Tibial nerve (tissue), 3 donors: ENCODE measurements around the gene TTC39B.
"Not testable (repeated sequence)": the region's sequence is repeated elsewhere in the genome, so short reads cannot be mapped to it uniquely, and the experiment has no call there.

Experiments
- POLR2A ChIP-seq, 2 donors: fragments of 450-650 bp; IDR thresholded peaks; one replicate each; pipeline ENCODE4 v1.6.1; 2017; ENCODE audit warnings: antibody characterized with exemption in 2 of 2, mild to moderate bottlenecking in 2 of 2, moderate library complexity in 2 of 2
- TF ChIP-seq, protein P1 (sequence below), 5 experiments: fragments of 200-600 bp in 3 of 5; fragments of 450-650 bp in 2 of 5; sonication (generic) in 3 of 5; IDR thresholded peaks; one replicate each; pipeline ENCODE4 v1.5.1; 2016 to 2019; ENCODE audit warnings: antibody characterized with exemption in 5 of 5, mild to moderate bottlenecking in 3 of 5, moderate library complexity in 2 of 5

DNA sequence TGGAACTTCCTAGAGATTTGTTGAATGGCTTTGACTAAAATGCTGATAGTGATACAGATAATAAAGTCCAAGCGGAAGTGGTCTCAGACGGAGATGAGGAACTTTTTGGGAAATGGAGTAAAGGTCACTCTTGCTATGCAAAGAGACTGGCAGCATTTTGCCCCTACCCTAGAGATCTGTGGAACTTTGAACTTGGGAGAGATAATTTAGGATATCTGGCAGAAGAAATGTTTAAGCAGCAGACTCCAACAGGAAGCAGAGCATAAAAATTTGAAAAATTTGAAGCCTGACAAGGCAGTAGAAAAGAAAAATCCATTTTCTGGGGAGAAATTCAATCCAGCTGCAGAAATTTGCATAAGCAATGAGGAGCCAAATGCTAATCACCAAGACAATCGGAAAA is 15.7 kb upstream of the TTC39B start:
- TF ChIP-seq, protein P1, sequence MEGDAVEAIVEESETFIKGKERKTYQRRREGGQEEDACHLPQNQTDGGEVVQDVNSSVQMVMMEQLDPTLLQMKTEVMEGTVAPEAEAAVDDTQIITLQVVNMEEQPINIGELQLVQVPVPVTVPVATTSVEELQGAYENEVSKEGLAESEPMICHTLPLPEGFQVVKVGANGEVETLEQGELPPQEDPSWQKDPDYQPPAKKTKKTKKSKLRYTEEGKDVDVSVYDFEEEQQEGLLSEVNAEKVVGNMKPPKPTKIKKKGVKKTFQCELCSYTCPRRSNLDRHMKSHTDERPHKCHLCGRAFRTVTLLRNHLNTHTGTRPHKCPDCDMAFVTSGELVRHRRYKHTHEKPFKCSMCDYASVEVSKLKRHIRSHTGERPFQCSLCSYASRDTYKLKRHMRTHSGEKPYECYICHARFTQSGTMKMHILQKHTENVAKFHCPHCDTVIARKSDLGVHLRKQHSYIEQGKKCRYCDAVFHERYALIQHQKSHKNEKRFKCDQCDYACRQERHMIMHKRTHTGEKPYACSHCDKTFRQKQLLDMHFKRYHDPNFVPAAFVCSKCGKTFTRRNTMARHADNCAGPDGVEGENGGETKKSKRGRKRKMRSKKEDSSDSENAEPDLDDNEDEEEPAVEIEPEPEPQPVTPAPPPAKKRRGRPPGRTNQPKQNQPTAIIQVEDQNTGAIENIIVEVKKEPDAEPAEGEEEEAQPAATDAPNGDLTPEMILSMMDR (IDR thresholded peaks at IDR 0.05) = not testable (repeated sequence)
- not testable (repeated sequence) for TF ChIP-seq POLR2A (IDR thresholded peaks at IDR 0.05)
